Measurements from ENCODE around the gene ARV1. TPM values are rescaled to one million over a fixed set of nuclear protein-coding genes. Genes with fewer than 3 reads are reported as not detected.

ARV1 gene
- total and polyA plus RNA-seq, 2 experiments from 2014 or later: 10.4 to 20.0 TPM

GRCh38 chr1:230935852-230936251 is 43.0 kb upstream of the ARV1 start:
- H3K27ac Mint-ChIP-seq: no peak overlapping the region

GRCh38 chr1:230936475-230936874 is 42.4 kb upstream of the ARV1 start:
- Histone ChIP-seq H3K27me3 (ENCODE audit: insufficient read depth) (no peaks in the 10 kb centered on the region), H3F3A (replicated peaks; ENCODE audit: low read depth) (no peaks in the 10 kb centered on the region), H3K9me2 (ENCODE audit: insufficient read depth) (no peaks in the 10 kb centered on the region), H2AFZ (no peak overlapping the region), H4K20me1 (replicated peaks; ENCODE audit: insufficient read depth) (peaks cover 3% of the 10 kb centered on the region), H3K36me3 (ENCODE audit: insufficient read depth) (no peaks in the 10 kb centered on the region), H3K27ac (ENCODE audit: low read depth) (no peak overlapping the region), H3K4me3 (no peak overlapping the region), H3K4me2 (no peak overlapping the region), H3K4me1 (ENCODE audit: insufficient read depth) (no peaks in the 10 kb centered on the region), H3K79me2 (replicated peaks; ENCODE audit: insufficient read depth) (no peaks in the 10 kb centered on the region)
- no peak for ATAC-seq
- Mint-ChIP-seq H3K9me3 (no peaks in the 10 kb centered on the region), H3K27me3 (ENCODE audit: insufficient read depth, low read depth, poor library complexity) (peaks cover 1% of the 10 kb centered on the region), H3K36me3 (ENCODE audit: low read depth) (no peaks in the 10 kb centered on the region), H3K4me1 (no peaks in the 10 kb centered on the region), H3K4me3 (no peak overlapping the region), H3K27ac (no peak overlapping the region)
- no peak for TF ChIP-seq ZNF331 (CRISPR knock-in tag; IDR thresholded peaks at IDR 0.05; ENCODE audit: low read depth)
- no peak for TF ChIP-seq POLR2AphosphoS5 (IDR thresholded peaks at IDR 0.05; ENCODE audit: low read depth)
- DNase-seq (ENCODE audit: low spot score): no peak

More at GRCh38 chr1:230935852-230936251, 43.0 kb upstream of the ARV1 start:
- Histone ChIP-seq H3K9me2 (ENCODE audit: insufficient read depth) (no peaks in the 10 kb centered on the region), H3K4me1 (ENCODE audit: insufficient read depth) (no peaks in the 10 kb centered on the region), H3K36me3 (ENCODE audit: insufficient read depth) (no peaks in the 10 kb centered on the region), H2AFZ (no peak overlapping the region), H3F3A (replicated peaks; ENCODE audit: low read depth) (no peaks in the 10 kb centered on the region), H3K4me2 (no peak overlapping the region), H3K27me3 (ENCODE audit: insufficient read depth) (no peaks in the 10 kb centered on the region), H3K79me2 (replicated peaks; ENCODE audit: insufficient read depth) (no peaks in the 10 kb centered on the region), H4K20me1 (replicated peaks; ENCODE audit: insufficient read depth) (peaks cover 3% of the 10 kb centered on the region), H3K27ac (ENCODE audit: low read depth) (no peak overlapping the region), H3K4me3 (no peak overlapping the region)
- no peak overlapping the region for H3K4me3 Mint-ChIP-seq
- TF ChIP-seq CREB1 (CRISPR knock-in tag; IDR thresholded peaks at IDR 0.05; ENCODE audit: low read depth) (no peak), NANOG (IDR thresholded peaks at IDR 0.05; ENCODE audit: borderline replicate concordance) (no peak), JUNB (IDR thresholded peaks at IDR 0.05; ENCODE audit: unreplicated experiment) (no peak), ZNF331 (CRISPR knock-in tag; IDR thresholded peaks at IDR 0.05; ENCODE audit: low read depth) (no peak)
- TF ChIP-seq, protein P1, sequence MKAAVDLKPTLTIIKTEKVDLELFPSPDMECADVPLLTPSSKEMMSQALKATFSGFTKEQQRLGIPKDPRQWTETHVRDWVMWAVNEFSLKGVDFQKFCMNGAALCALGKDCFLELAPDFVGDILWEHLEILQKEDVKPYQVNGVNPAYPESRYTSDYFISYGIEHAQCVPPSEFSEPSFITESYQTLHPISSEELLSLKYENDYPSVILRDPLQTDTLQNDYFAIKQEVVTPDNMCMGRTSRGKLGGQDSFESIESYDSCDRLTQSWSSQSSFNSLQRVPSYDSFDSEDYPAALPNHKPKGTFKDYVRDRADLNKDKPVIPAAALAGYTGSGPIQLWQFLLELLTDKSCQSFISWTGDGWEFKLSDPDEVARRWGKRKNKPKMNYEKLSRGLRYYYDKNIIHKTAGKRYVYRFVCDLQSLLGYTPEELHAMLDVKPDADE (IDR thresholded peaks at IDR 0.05): no peak
- no peaks in the 10 kb centered on the region for H3K9me3 Mint-ChIP-seq
- no peaks in the 10 kb centered on the region for H3K36me3 Mint-ChIP-seq (ENCODE audit: low read depth)
- no peaks in the 10 kb centered on the region for H3K4me1 Mint-ChIP-seq
- H3K27me3 Mint-ChIP-seq (ENCODE audit: insufficient read depth, low read depth, poor library complexity): peaks cover 1% of the 10 kb centered on the region
- ATAC-seq (no peak), DNase-seq (ENCODE audit: low spot score) (no peak)

GRCh38 chr1:230937371-230937770 is 41.5 kb upstream of the ARV1 start:
- Mint-ChIP-seq H3K27me3 (ENCODE audit: insufficient read depth, low read depth, poor library complexity) (peaks cover 1% of the 10 kb centered on the region), H3K9me3 (no peaks in the 10 kb centered on the region)
- no peak for ATAC-seq
- no peak for TF ChIP-seq POLR2AphosphoS5 (IDR thresholded peaks at IDR 0.05; ENCODE audit: low read depth)
- TF ChIP-seq JUNB (IDR thresholded peaks at IDR 0.05; ENCODE audit: unreplicated experiment): no peak
- TF ChIP-seq EZH2phosphoT487 (IDR thresholded peaks at IDR 0.05; ENCODE audit: unreplicated experiment): no peak
- TF ChIP-seq, protein P2, sequence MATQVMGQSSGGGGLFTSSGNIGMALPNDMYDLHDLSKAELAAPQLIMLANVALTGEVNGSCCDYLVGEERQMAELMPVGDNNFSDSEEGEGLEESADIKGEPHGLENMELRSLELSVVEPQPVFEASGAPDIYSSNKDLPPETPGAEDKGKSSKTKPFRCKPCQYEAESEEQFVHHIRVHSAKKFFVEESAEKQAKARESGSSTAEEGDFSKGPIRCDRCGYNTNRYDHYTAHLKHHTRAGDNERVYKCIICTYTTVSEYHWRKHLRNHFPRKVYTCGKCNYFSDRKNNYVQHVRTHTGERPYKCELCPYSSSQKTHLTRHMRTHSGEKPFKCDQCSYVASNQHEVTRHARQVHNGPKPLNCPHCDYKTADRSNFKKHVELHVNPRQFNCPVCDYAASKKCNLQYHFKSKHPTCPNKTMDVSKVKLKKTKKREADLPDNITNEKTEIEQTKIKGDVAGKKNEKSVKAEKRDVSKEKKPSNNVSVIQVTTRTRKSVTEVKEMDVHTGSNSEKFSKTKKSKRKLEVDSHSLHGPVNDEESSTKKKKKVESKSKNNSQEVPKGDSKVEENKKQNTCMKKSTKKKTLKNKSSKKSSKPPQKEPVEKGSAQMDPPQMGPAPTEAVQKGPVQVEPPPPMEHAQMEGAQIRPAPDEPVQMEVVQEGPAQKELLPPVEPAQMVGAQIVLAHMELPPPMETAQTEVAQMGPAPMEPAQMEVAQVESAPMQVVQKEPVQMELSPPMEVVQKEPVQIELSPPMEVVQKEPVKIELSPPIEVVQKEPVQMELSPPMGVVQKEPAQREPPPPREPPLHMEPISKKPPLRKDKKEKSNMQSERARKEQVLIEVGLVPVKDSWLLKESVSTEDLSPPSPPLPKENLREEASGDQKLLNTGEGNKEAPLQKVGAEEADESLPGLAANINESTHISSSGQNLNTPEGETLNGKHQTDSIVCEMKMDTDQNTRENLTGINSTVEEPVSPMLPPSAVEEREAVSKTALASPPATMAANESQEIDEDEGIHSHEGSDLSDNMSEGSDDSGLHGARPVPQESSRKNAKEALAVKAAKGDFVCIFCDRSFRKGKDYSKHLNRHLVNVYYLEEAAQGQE (IDR thresholded peaks at IDR 0.05; ENCODE audit: unreplicated experiment): no peak
- no peak for TF ChIP-seq NANOG (IDR thresholded peaks at IDR 0.05; ENCODE audit: borderline replicate concordance)

More at GRCh38 chr1:230937371-230937770, 41.5 kb upstream of the ARV1 start:
- DNase-seq (ENCODE audit: low spot score): no peak
- Mint-ChIP-seq H3K27ac (no peak overlapping the region), H3K4me3 (no peak overlapping the region), H3K4me1 (no peaks in the 10 kb centered on the region), H3K36me3 (ENCODE audit: low read depth) (no peaks in the 10 kb centered on the region)
- no peak overlapping the region for H3K4me2 ChIP-seq
- no peak overlapping the region for H3K4me3 ChIP-seq
- H3K9me2 ChIP-seq (ENCODE audit: insufficient read depth): no peaks in the 10 kb centered on the region
- H3K4me1 ChIP-seq (ENCODE audit: insufficient read depth): no peaks in the 10 kb centered on the region
- H3K36me3 ChIP-seq (ENCODE audit: insufficient read depth): no peaks in the 10 kb centered on the region
- H3K79me2 ChIP-seq (replicated peaks; ENCODE audit: insufficient read depth): no peaks in the 10 kb centered on the region
- no peaks in the 10 kb centered on the region for H3F3A ChIP-seq (replicated peaks; ENCODE audit: low read depth)
- H3K27ac ChIP-seq (ENCODE audit: low read depth): no peak overlapping the region
- peaks cover 3% of the 10 kb centered on the region for H4K20me1 ChIP-seq (replicated peaks; ENCODE audit: insufficient read depth)
- no peaks in the 10 kb centered on the region for H3K27me3 ChIP-seq (ENCODE audit: insufficient read depth)
- no peak overlapping the region for H2AFZ ChIP-seq

Data from GM23338 (cell line).